HG03439 (cell line): ENCODE measurements around the gene NRF1.
"Not testable (repeated sequence)": the region's sequence is repeated elsewhere in the genome, so short reads cannot be mapped to it uniquely, and the experiment has no call there.

ENCODE experiments used
- ATAC-seq: cut with Tn5 transposase; IDR thresholded peaks from one replicate; pipeline ENCODE4 v1.9.1; 2021; ENCODE audit warnings: mild to moderate bottlenecking, moderate library complexity; ENCODE audit not compliant: unreplicated experiment

The NRF1 gene

GRCh38 chr7:129779602-129780256 is 168.2 kb downstream of the NRF1 start:
- peak; percentile 43 for ATAC-seq

GRCh38 chr7:129780257-129780973 is 168.9 kb downstream of the NRF1 start:
- peak; percentile 40 for ATAC-seq

- no peak for ATAC-seq
Measured at GRCh38 chr7:129780974-129781927, 169.7 kb downstream of the NRF1 start.

- no peak for ATAC-seq
Measured at GRCh38 chr7:129781928-129782817, 170.7 kb downstream of the NRF1 start.

- ATAC-seq, result no peak
Measured at GRCh38 chr7:129782818-129783583, 171.5 kb downstream of the NRF1 start.

- no peak for ATAC-seq
Measured at GRCh38 chr7:129783584-129783919, 172.0 kb downstream of the NRF1 start.

GRCh38 chr7:129784437-129784782 is 172.9 kb downstream of the NRF1 start:
- ATAC-seq, result no peak

- no peak for ATAC-seq
Measured at GRCh38 chr7:129784783-129785684, 173.5 kb downstream of the NRF1 start.

GRCh38 chr7:129785685-129786514 is 174.4 kb downstream of the NRF1 start:
- no peak for ATAC-seq

- no peak for ATAC-seq
Measured at GRCh38 chr7:129786825-129787563, 175.5 kb downstream of the NRF1 start.

- ATAC-seq, result no peak
Measured at GRCh38 chr7:129789000-129789399, 177.5 kb downstream of the NRF1 start.

- ATAC-seq, result no peak
Measured at GRCh38 chr7:129789652-129790051, 178.1 kb downstream of the NRF1 start.

- no peak for ATAC-seq
Measured at GRCh38 chr7:129790136-129790535, 178.6 kb downstream of the NRF1 start.

GRCh38 chr7:129792721-129793120 is 181.2 kb downstream of the NRF1 start:
- no peak for ATAC-seq

GRCh38 chr7:129793506-129794310 is 182.2 kb downstream of the NRF1 start:
- ATAC-seq, result no peak

- ATAC-seq, result not testable (repeated sequence)
Measured at GRCh38 chr7:129794461-129794860, 182.9 kb downstream of the NRF1 start.
